Neural progenitor cell (in vitro differentiated cells): ENCODE measurements around the gene PRRC2B. TPM values are rescaled to one million over a fixed set of nuclear protein-coding genes. Genes with fewer than 3 reads are reported as not detected.
A peak's percentile ranks its signal among the peaks of the same experiment; 100 is the strongest.

Experiments
- DNase-seq: peaks from one replicate; pipeline ENCODE4 v3.0.0-alpha.2; 2016; ENCODE audit warnings: low spot score
- H2AFZ ChIP-seq: fragments of 200-600 bp; sonication (generic); replicated peaks from 2 replicates; pipeline ENCODE4 v1.6.1; 2016; ENCODE audit warnings: antibody characterized with exemption
- H3F3A ChIP-seq: fragments of 200-600 bp; sonication (generic); 2 replicates; pipeline ENCODE4 v1.6.1; 2016; ENCODE audit warnings: antibody characterized with exemption, low read depth
- H3K27ac ChIP-seq: fragments of 200-600 bp; sonication (generic); 2 replicates; pipeline ENCODE4 v1.5.1; 2016; ENCODE audit warnings: mild to moderate bottlenecking
- H3K27me3 ChIP-seq: fragments of 200-600 bp; sonication (generic); 2 replicates; pipeline ENCODE4 v1.6.1; 2016; ENCODE audit warnings: mild to moderate bottlenecking, moderate library complexity
- H3K36me3 ChIP-seq: fragments of 200-600 bp; sonication (generic); 2 replicates; pipeline ENCODE4 v1.5.1; 2016
- H3K4me1 ChIP-seq: fragments of 200-600 bp; sonication (generic); 2 replicates; pipeline ENCODE4 v1.6.1; 2016; ENCODE audit warnings: mixed run types
- H3K4me2 ChIP-seq: fragments of 200-600 bp; sonication (generic); 2 replicates; pipeline ENCODE4 v1.6.1; 2016
- H3K4me3 ChIP-seq: fragments of 200-600 bp; sonication (generic); 2 replicates; pipeline ENCODE4 v1.5.1; 2016
- H3K79me2 ChIP-seq: fragments of 200-600 bp; sonication (generic); 2 replicates; pipeline ENCODE4 v1.6.1; 2016; ENCODE audit warnings: low read depth
- H3K9ac ChIP-seq: fragments of 200-600 bp; sonication (generic); 2 replicates; pipeline ENCODE4 v1.6.1; 2016
- H3K9me3 ChIP-seq: fragments of 200-600 bp; sonication (generic); 2 replicates; pipeline ENCODE4 v1.5.1; 2016; ENCODE audit warnings: low read depth
- H4K20me1 ChIP-seq: fragments of 200-600 bp; sonication (generic); 2 replicates; pipeline ENCODE4 v1.6.1; 2016; ENCODE audit warnings: low read depth
- H3K27ac Mint-ChIP-seq: 3 replicates; pipeline ENCODE4 v1.8.0; 2021; ENCODE audit warnings: mixed read lengths
- H3K27me3 Mint-ChIP-seq: 2 replicates; pipeline ENCODE4 v1.8.0; 2022; ENCODE audit warnings: low read depth, mild to moderate bottlenecking, inconsistent platforms, moderate library complexity, mixed read lengths; ENCODE audit not compliant: insufficient read depth
- H3K36me3 Mint-ChIP-seq: 3 replicates; pipeline ENCODE4 v1.8.0; 2021; ENCODE audit warnings: mixed read lengths
- H3K4me1 Mint-ChIP-seq: 3 replicates; pipeline ENCODE4 v1.8.0; 2021; ENCODE audit warnings: mixed read lengths
- H3K4me3 Mint-ChIP-seq: 3 replicates; pipeline ENCODE4 v1.8.0; 2021; ENCODE audit warnings: mild to moderate bottlenecking, moderate library complexity, mixed read lengths
- H3K9me3 Mint-ChIP-seq: 3 replicates; pipeline ENCODE4 v1.8.0; 2020; ENCODE audit warnings: mixed read lengths
- CTCF ChIP-seq: fragments of 200-600 bp; sonication (generic); IDR thresholded peaks from 2 replicates; pipeline ENCODE4 v1.5.1; 2017; ENCODE audit warnings: antibody characterized with exemption, mild to moderate bottlenecking
- EZH2 ChIP-seq: fragments of 200-600 bp; sonication (generic); IDR thresholded peaks from 2 replicates; pipeline ENCODE4 v1.6.1; 2017; ENCODE audit warnings: antibody characterized with exemption, mild to moderate bottlenecking, moderate library complexity
- EZH2phosphoT487 ChIP-seq: fragments of 200-600 bp; sonication (generic); IDR thresholded peaks from 2 replicates; pipeline ENCODE4 v1.6.1; 2017; ENCODE audit warnings: antibody characterized with exemption
- total RNA-seq: library from RNA; depleted of rRNA; stranded (reverse); fragments of >200 nt; gene quantifications from 2 replicates; pipeline ENCODE4 v1.2.3, GENCODE V29; 2015; ENCODE audit warnings: low replicate concordance

Gene PRRC2B
- total RNA-seq, 1 donor from 2014 or later = 139 TPM

- H3K36me3 Mint-ChIP-seq = peaks cover 43% of the 10 kb centered on the region
- H3K27me3 Mint-ChIP-seq = no peaks in the 10 kb centered on the region
- H3K36me3 ChIP-seq = no peaks in the 10 kb centered on the region
- H3K9me3 ChIP-seq = no peaks in the 10 kb centered on the region
- H3K9ac ChIP-seq = no peak overlapping the region
- no peak for TF ChIP-seq CTCF
- TF ChIP-seq EZH2 = no peak
- no peak for TF ChIP-seq EZH2phosphoT487
- H2AFZ ChIP-seq = no peak overlapping the region
- peaks cover 63% of the 10 kb centered on the region for H3F3A ChIP-seq
- H3K27me3 ChIP-seq = no peaks in the 10 kb centered on the region
- H3K4me1 Mint-ChIP-seq = peaks cover 46% of the 10 kb centered on the region
- no peak overlapping the region for H3K27ac ChIP-seq
- H3K4me2 ChIP-seq = no peak overlapping the region
- peaks cover 100% of the 10 kb centered on the region for H4K20me1 ChIP-seq
- peaks cover 100% of the 10 kb centered on the region for H3K79me2 ChIP-seq
- no peak overlapping the region for H3K27ac Mint-ChIP-seq
- no peak for DNase-seq
- peaks cover 36% of the 10 kb centered on the region for H3K9me3 Mint-ChIP-seq
- H3K4me3 ChIP-seq = no peak overlapping the region
- H3K4me1 ChIP-seq = peaks cover 43% of the 10 kb centered on the region
- no peak overlapping the region for H3K4me3 Mint-ChIP-seq
These were observed 16.2 kb downstream of the PRRC2B start for GRCh38 chr9:131410044-131410491.

GRCh38 chr9:131411719-131412681 is 18.1 kb downstream of the PRRC2B start:
- Histone ChIP-seq H3K9me3 (no peaks in the 10 kb centered on the region), H3K9ac (no peak overlapping the region), H4K20me1 (peaks cover 100% of the 10 kb centered on the region), H3K27me3 (no peaks in the 10 kb centered on the region), H3K4me2 (no peak overlapping the region), H2AFZ (no peak overlapping the region), H3K27ac (no peak overlapping the region), H3K4me1 (peaks cover 41% of the 10 kb centered on the region), H3K79me2 (peaks cover 100% of the 10 kb centered on the region), H3K4me3 (no peak overlapping the region), H3F3A (peaks cover 62% of the 10 kb centered on the region), H3K36me3 (no peaks in the 10 kb centered on the region)
- Mint-ChIP-seq H3K4me3 (no peak overlapping the region), H3K9me3 (peaks cover 43% of the 10 kb centered on the region), H3K27ac (no peak overlapping the region), H3K36me3 (peaks cover 56% of the 10 kb centered on the region), H3K27me3 (no peaks in the 10 kb centered on the region), H3K4me1 (peaks cover 38% of the 10 kb centered on the region)
- TF ChIP-seq EZH2 (no peak), EZH2phosphoT487 (no peak), CTCF (no peak)
- no peak for DNase-seq

- H3K27me3 ChIP-seq = no peaks in the 10 kb centered on the region
- peaks cover 33% of the 10 kb centered on the region for H3K9me3 Mint-ChIP-seq
- peaks cover 100% of the 10 kb centered on the region for H3K79me2 ChIP-seq
- no peak overlapping the region for H3K27ac ChIP-seq
- H3K9me3 ChIP-seq = no peaks in the 10 kb centered on the region
- peak overlapping the region; percentile 67 for H3K4me2 ChIP-seq
- H4K20me1 ChIP-seq = peaks cover 100% of the 10 kb centered on the region
- peaks cover 46% of the 10 kb centered on the region for H3K36me3 Mint-ChIP-seq
- H3K36me3 ChIP-seq = no peaks in the 10 kb centered on the region
- no peak for TF ChIP-seq EZH2phosphoT487
- no peak for TF ChIP-seq EZH2
- no peak for TF ChIP-seq CTCF
- H2AFZ ChIP-seq = no peak overlapping the region
- no peak overlapping the region for H3K27ac Mint-ChIP-seq
- no peak overlapping the region for H3K4me3 Mint-ChIP-seq
- no peaks in the 10 kb centered on the region for H3K27me3 Mint-ChIP-seq
- H3K9ac ChIP-seq = no peak overlapping the region
- DNase-seq = no peak
- H3K4me1 ChIP-seq = peaks cover 60% of the 10 kb centered on the region
- H3K4me1 Mint-ChIP-seq = peaks cover 56% of the 10 kb centered on the region
- no peak overlapping the region for H3K4me3 ChIP-seq
- peaks cover 81% of the 10 kb centered on the region for H3F3A ChIP-seq
These were observed 22.6 kb downstream of the PRRC2B start for GRCh38 chr9:131416509-131416908.
